Thyroid gland (tissue), 4 donors: ENCODE data around the gene COL19A1. TPM values are rescaled to one million over a fixed set of nuclear protein-coding genes. Genes with fewer than 3 reads are reported as not detected.

Source experiments
- DNase-seq, 2 donors: peaks; one replicate each; pipeline ENCODE4 v3.0.0-alpha.2; 2019
- H3K27ac ChIP-seq, 3 donors: fragments of 200-600 bp; sonication (generic); 1 replicate in 2 of 3; 2 replicates in 1 of 3; pipeline ENCODE4 v1.5.1; 2016 to 2019; ENCODE audit warnings: mild to moderate bottlenecking in 1 of 3, moderate library complexity in 1 of 3
- H3K27me3 ChIP-seq: fragments of 200-600 bp; sonication (generic); one replicate; pipeline ENCODE4 v1.5.1; 2019
- H3K36me3 ChIP-seq, 2 donors: fragments of 200-600 bp; sonication (generic); one replicate each; pipeline ENCODE4 v1.5.1; 2016 to 2019
- H3K4me1 ChIP-seq, 2 donors: fragments of 200-600 bp; sonication (generic); one replicate each; pipeline ENCODE4 v1.5.1; 2017 to 2019
- H3K4me3 ChIP-seq, 3 donors: fragments of 200-600 bp; sonication (generic); replicated peaks in 1 of 3; 1 replicate in 2 of 3; 2 replicates in 1 of 3; pipeline ENCODE4 v1.5.1; 2016; ENCODE audit warnings: mild to moderate bottlenecking in 1 of 3
- H3K9me3 ChIP-seq: fragments of 200-600 bp; sonication (generic); one replicate; pipeline ENCODE4 v1.5.1; 2017
- CTCF ChIP-seq, 6 experiments: fragments of 200-600 bp in 3 of 6; fragments of 450-650 bp in 3 of 6; sonication (generic) in 3 of 6; IDR thresholded peaks; one replicate each; pipeline ENCODE4 v1.5.1; 2016 to 2019; ENCODE audit warnings: antibody characterized with exemption in 6 of 6, mild to moderate bottlenecking in 2 of 6, inconsistent platforms in 1 of 6, moderate library complexity in 1 of 6
- POLR2A ChIP-seq, 2 donors: fragments of 450-650 bp; IDR thresholded peaks; one replicate each; pipeline ENCODE4 v1.6.1; 2017; ENCODE audit warnings: antibody characterized with exemption in 2 of 2, mild to moderate bottlenecking in 2 of 2, moderate library complexity in 1 of 2
- WGBS, 2 donors: methylation state at CpG; one replicate each; pipeline ENCODE4 v1.1.5; 2017; 5-methylcytosine and 5-hydroxymethylcytosine counted together
- intact Hi-C: fragments of 100-400 bp; cut with DNase I; formaldehyde crosslinking; loops from one replicate; pipeline ENCODE4 v1.15.1; 2023
- total RNA-seq, 4 donors: library from RNA; depleted of rRNA; stranded (reverse); fragments of >200 nt; gene quantifications; one replicate each; pipeline ENCODE4 v1.2.3, GENCODE V29; 2016

The COL19A1 gene
- total RNA-seq, 4 donors from 2014 or later = not detected

- Histone ChIP-seq H3K36me3 (no peaks in the 10 kb centered on the region), H3K4me3 (no peak overlapping the region), H3K27me3 (no peaks in the 10 kb centered on the region), H3K4me1 (no peaks in the 10 kb centered on the region), H3K9me3 (no peaks in the 10 kb centered on the region), H3K27ac (no peak overlapping the region)
- intact Hi-C loops = no loop called here
- no peak for DNase-seq
- 77 to 83% methylated on average over 10 of the region's 10 CpGs for WGBS, 2 donors
- TF ChIP-seq CTCF (IDR thresholded peaks at IDR 0.05) (no peak), POLR2A (IDR thresholded peaks at IDR 0.05) (no peak)
These were observed 269.1 kb downstream of the COL19A1 start for GRCh38 chr6:70135219-70136160.

DNA sequence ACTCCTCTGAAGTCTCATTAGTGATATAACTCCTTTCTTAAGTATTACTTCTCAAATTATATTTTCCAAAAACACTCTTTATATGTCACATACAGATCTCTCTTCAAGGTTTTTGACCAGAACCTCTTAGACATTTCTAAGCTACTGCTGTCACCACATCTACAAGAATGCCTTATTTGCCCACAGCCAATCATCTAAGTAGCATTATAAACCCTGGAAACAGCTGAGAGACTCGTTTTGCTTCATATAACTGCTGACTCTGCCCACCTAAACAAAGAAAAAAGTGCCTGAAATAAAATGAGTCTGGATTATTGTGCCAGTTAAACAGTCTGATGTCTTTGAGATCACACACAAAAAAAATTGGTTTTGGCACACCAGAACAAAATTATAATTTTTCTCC lies 270.6 kb downstream of the COL19A1 start:
- no peak for TF ChIP-seq CTCF (IDR thresholded peaks at IDR 0.05)
- TF ChIP-seq POLR2A (IDR thresholded peaks at IDR 0.05) = no peak
- H3K27ac ChIP-seq = no peak overlapping the region
- no peaks in the 10 kb centered on the region for H3K36me3 ChIP-seq
- DNase-seq = no peak
- H3K4me1 ChIP-seq = no peaks in the 10 kb centered on the region
- intact Hi-C loops = no loop called here
- H3K4me3 ChIP-seq = no peak overlapping the region
- 25 to 31% methylated on average over 1 of the region's 1 CpG for WGBS, 2 donors
- no peaks in the 10 kb centered on the region for H3K27me3 ChIP-seq
- no peaks in the 10 kb centered on the region for H3K9me3 ChIP-seq

DNA sequence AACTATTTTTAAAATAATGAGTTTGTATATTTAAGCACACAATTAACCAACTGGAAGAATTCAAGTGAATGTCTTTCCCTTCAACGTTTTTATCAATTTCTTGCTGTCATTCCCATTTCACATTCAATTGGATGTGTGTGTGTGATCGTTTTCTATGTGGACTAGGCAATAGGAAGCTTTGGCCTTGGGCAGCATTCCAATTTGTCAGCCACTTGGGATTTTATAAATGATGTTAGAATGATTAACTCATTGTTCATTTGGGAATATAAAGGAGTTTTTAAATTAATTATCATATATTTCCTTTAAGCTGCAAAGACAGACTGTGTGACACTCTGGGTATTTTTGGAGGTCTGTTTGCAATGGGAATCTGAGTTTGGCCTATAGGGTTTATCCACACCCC lies 274.1 kb downstream of the COL19A1 start:
- H3K4me1 ChIP-seq = no peaks in the 10 kb centered on the region
- TF ChIP-seq CTCF (IDR thresholded peaks at IDR 0.05) = no peak
- TF ChIP-seq POLR2A (IDR thresholded peaks at IDR 0.05) = no peak
- DNase-seq = no peak
- no peak overlapping the region for H3K4me3 ChIP-seq
- no peak overlapping the region for H3K27ac ChIP-seq
- H3K36me3 ChIP-seq = no peaks in the 10 kb centered on the region
- no peaks in the 10 kb centered on the region for H3K9me3 ChIP-seq
- intact Hi-C loops = no loop called here
- H3K27me3 ChIP-seq = no peaks in the 10 kb centered on the region
- 53 to 60% methylated on average over 2 of the region's 2 CpGs for WGBS, 2 donors

DNA sequence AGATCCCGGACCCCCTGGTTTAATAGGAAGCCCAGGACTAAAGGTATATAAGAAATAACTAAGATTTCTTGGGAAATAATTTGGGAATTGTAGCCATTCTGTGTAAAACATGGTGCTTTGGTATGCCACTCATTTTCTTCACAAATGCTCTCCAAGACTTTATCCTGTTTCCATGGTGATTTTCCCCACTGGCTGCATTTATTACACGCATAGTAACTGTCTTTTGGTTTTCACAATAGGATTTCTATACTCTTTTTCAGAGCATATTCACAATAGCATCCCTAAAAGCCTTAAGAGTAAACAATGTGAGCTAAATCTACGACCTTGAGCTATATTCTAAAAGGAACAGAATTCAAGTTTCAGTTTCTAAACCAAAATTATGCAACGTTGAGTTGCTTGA lies 275.7 kb downstream of the COL19A1 start:
- no peak for TF ChIP-seq POLR2A (IDR thresholded peaks at IDR 0.05)
- TF ChIP-seq CTCF (IDR thresholded peaks at IDR 0.05) = no peak
- intact Hi-C loops = no loop called here
- no peak for DNase-seq
- 81 to 82% methylated on average over 4 of the region's 4 CpGs for WGBS, 2 donors
- Histone ChIP-seq H3K27ac (no peak overlapping the region), H3K27me3 (no peaks in the 10 kb centered on the region), H3K36me3 (no peaks in the 10 kb centered on the region), H3K9me3 (no peaks in the 10 kb centered on the region), H3K4me1 (no peaks in the 10 kb centered on the region), H3K4me3 (no peak overlapping the region)

GRCh38 chr6:70145178-70145577 lies 278.8 kb downstream of the COL19A1 start:
- Histone ChIP-seq H3K27me3 (no peaks in the 10 kb centered on the region), H3K27ac (no peak overlapping the region), H3K36me3 (no peaks in the 10 kb centered on the region), H3K4me3 (no peak overlapping the region), H3K4me1 (no peaks in the 10 kb centered on the region), H3K9me3 (no peaks in the 10 kb centered on the region)
- intact Hi-C loops = no loop called here
- no peak for DNase-seq
- WGBS, 2 donors = 78 to 82% methylated on average over 2 of the region's 2 CpGs
- TF ChIP-seq CTCF (IDR thresholded peaks at IDR 0.05) = no peak
- no peak for TF ChIP-seq POLR2A (IDR thresholded peaks at IDR 0.05)
